GM18867 (cell line): ENCODE measurements around the gene C1D.
A peak's percentile ranks its signal among the peaks of the same experiment; 100 is the strongest.

Experiments
- ATAC-seq: cut with Tn5 transposase; IDR thresholded peaks from one replicate; pipeline ENCODE4 v1.9.1; 2021; ENCODE audit warnings: mild to moderate bottlenecking, moderate library complexity; ENCODE audit not compliant: unreplicated experiment

C1D gene

GRCh38 chr2:68059784-68060525, 2.8 kb downstream of the C1D start:
- no peak for ATAC-seq

- ATAC-seq = no peak
Measured at GRCh38 chr2:68057658-68058396, 5.0 kb downstream of the C1D start.

GRCh38 chr2:68052717-68053422, 9.9 kb downstream of the C1D start:
- no peak for ATAC-seq

- no peak for ATAC-seq
Measured at GRCh38 chr2:68050353-68050752, 12.5 kb downstream of the C1D start.

- no peak for ATAC-seq
Measured at GRCh38 chr2:68046642-68047240, 16.1 kb downstream of the C1D start.

GRCh38 chr2:68046224-68046623, 16.6 kb downstream of the C1D start:
- no peak for ATAC-seq

GRCh38 chr2:68045342-68045741, 17.5 kb downstream of the C1D start:
- no peak for ATAC-seq

- no peak for ATAC-seq
Measured at GRCh38 chr2:68044099-68044498, 18.7 kb downstream of the C1D start.

GRCh38 chr2:68043695-68044094, 19.1 kb downstream of the C1D start:
- no peak for ATAC-seq

- ATAC-seq = no peak
Measured at GRCh38 chr2:68043032-68043431, 19.8 kb downstream of the C1D start.

GRCh38 chr2:68041704-68042245, 21.0 kb downstream of the C1D start:
- ATAC-seq = no peak

GRCh38 chr2:68040078-68040477, 22.7 kb downstream of the C1D start:
- ATAC-seq = no peak

GRCh38 chr2:68039317-68039716, 23.5 kb downstream of the C1D start:
- ATAC-seq = no peak

GRCh38 chr2:68032702-68033101, 30.1 kb downstream of the C1D start:
- no peak for ATAC-seq

- peak; percentile 86 for ATAC-seq
Measured at GRCh38 chr2:68031542-68032160, 31.2 kb downstream of the C1D start.

- ATAC-seq = peak; percentile 11
Measured at GRCh38 chr2:68031043-68031442, 31.8 kb downstream of the C1D start.

- ATAC-seq = no peak
Measured at GRCh38 chr2:68030529-68030928, 32.3 kb downstream of the C1D start.

GRCh38 chr2:68027959-68028358, 34.8 kb downstream of the C1D start:
- ATAC-seq = no peak

GRCh38 chr2:68024450-68024849, 38.4 kb downstream of the C1D start:
- ATAC-seq = no peak

- no peak for ATAC-seq
Measured at GRCh38 chr2:68023904-68024303, 38.9 kb downstream of the C1D start.

- ATAC-seq = no peak
Measured at GRCh38 chr2:68018727-68019126, 44.1 kb downstream of the C1D start.
